ENCODE measurements around the gene SERPINE3.

SERPINE3 gene

DNA sequence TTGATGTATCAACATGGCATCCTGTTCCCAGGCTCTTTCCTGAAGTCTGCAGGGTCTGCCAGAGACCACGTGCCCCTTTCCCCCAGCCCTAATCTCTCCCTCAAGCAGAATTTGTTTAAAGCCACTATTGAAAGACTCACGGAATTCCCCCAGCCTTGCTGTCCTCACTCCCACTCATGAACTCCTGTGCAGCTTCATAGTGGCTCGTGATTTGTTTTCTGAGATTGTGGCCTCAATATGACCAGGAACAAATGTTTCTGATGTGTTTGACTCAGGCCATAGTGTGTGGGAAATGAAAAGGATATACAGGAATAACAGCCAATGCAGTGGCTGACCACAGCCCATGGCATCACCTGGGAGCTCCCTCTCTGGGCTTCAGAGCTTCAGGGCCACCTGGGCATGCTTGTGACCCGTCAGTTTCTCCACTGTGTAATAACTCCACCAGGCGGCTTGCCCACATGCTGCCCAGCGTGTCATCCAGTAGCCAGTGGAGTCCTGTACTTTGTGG, 8.1 kb upstream of the SERPINE3 start:
- Histone ChIP-seq H4K20me1 (ENCODE audit: insufficient read depth, low read length) (no peaks in the 10 kb centered on the region), H3K9me3 (replicated peaks; ENCODE audit: insufficient read depth, low read length) (no peaks in the 10 kb centered on the region), H3K27ac (ENCODE audit: low read length) (no peak overlapping the region), H3K9me2 (replicated peaks; ENCODE audit: insufficient read depth, low read length) (no peaks in the 10 kb centered on the region), H3K36me3 (replicated peaks; ENCODE audit: insufficient read depth, low read length) (no peaks in the 10 kb centered on the region), H2AFZ (ENCODE audit: low read length) (no peak overlapping the region), H3K4me2 (ENCODE audit: low read depth, low read length) (no peak overlapping the region), H3K79me2 (ENCODE audit: low read length) (no peaks in the 10 kb centered on the region), H3K4me3 (ENCODE audit: low read length) (no peak overlapping the region), H3F3A (ENCODE audit: insufficient read depth, low read length) (no peaks in the 10 kb centered on the region), H3K27me3 (replicated peaks; ENCODE audit: insufficient read depth, low read length) (no peaks in the 10 kb centered on the region), H3K4me1 (ENCODE audit: low read length) (peaks cover 9% of the 10 kb centered on the region), H3K9ac (ENCODE audit: low read length) (no peak overlapping the region)
- TF ChIP-seq, protein P1, sequence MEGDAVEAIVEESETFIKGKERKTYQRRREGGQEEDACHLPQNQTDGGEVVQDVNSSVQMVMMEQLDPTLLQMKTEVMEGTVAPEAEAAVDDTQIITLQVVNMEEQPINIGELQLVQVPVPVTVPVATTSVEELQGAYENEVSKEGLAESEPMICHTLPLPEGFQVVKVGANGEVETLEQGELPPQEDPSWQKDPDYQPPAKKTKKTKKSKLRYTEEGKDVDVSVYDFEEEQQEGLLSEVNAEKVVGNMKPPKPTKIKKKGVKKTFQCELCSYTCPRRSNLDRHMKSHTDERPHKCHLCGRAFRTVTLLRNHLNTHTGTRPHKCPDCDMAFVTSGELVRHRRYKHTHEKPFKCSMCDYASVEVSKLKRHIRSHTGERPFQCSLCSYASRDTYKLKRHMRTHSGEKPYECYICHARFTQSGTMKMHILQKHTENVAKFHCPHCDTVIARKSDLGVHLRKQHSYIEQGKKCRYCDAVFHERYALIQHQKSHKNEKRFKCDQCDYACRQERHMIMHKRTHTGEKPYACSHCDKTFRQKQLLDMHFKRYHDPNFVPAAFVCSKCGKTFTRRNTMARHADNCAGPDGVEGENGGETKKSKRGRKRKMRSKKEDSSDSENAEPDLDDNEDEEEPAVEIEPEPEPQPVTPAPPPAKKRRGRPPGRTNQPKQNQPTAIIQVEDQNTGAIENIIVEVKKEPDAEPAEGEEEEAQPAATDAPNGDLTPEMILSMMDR (IDR thresholded peaks at IDR 0.05; ENCODE audit: low read length): no peak
- TF ChIP-seq EZH2 (optimal IDR thresholded peaks at IDR 0.05; ENCODE audit: low read depth, low read length): no peak
- no peak for TF ChIP-seq EZH2phosphoT487 (IDR thresholded peaks at IDR 0.05; ENCODE audit: low read length)
- no peak for DNase-seq

GRCh38 chr13:51332566-51333361, 6.7 kb upstream of the SERPINE3 start:
- Histone ChIP-seq H4K20me1 (ENCODE audit: insufficient read depth, low read length) (no peaks in the 10 kb centered on the region), H3K9me3 (replicated peaks; ENCODE audit: insufficient read depth, low read length) (no peaks in the 10 kb centered on the region), H3K36me3 (replicated peaks; ENCODE audit: insufficient read depth, low read length) (no peaks in the 10 kb centered on the region), H3K4me2 (ENCODE audit: low read depth, low read length) (no peak overlapping the region), H3K4me3 (ENCODE audit: low read length) (no peak overlapping the region), H3K4me1 (ENCODE audit: low read length) (peaks cover 9% of the 10 kb centered on the region), H3K27ac (ENCODE audit: low read length) (no peak overlapping the region), H3K79me2 (ENCODE audit: low read length) (no peaks in the 10 kb centered on the region), H3F3A (ENCODE audit: insufficient read depth, low read length) (no peaks in the 10 kb centered on the region), H3K27me3 (replicated peaks; ENCODE audit: insufficient read depth, low read length) (no peaks in the 10 kb centered on the region), H2AFZ (ENCODE audit: low read length) (no peak overlapping the region), H3K9me2 (replicated peaks; ENCODE audit: insufficient read depth, low read length) (no peaks in the 10 kb centered on the region), H3K9ac (ENCODE audit: low read length) (no peak overlapping the region)
- no peak for DNase-seq
- TF ChIP-seq, protein P1 (IDR thresholded peaks at IDR 0.05; ENCODE audit: low read length): no peak
- TF ChIP-seq EZH2 (optimal IDR thresholded peaks at IDR 0.05; ENCODE audit: low read depth, low read length) (no peak), EZH2phosphoT487 (IDR thresholded peaks at IDR 0.05; ENCODE audit: low read length) (no peak)

GRCh38 chr13:51333421-51333820, 6.1 kb upstream of the SERPINE3 start:
- Histone ChIP-seq H3K9me3 (replicated peaks; ENCODE audit: insufficient read depth, low read length) (no peaks in the 10 kb centered on the region), H3K27me3 (replicated peaks; ENCODE audit: insufficient read depth, low read length) (no peaks in the 10 kb centered on the region), H3K4me3 (ENCODE audit: low read length) (no peak overlapping the region), H3K79me2 (ENCODE audit: low read length) (no peaks in the 10 kb centered on the region), H3K27ac (ENCODE audit: low read length) (no peak overlapping the region), H3K4me1 (ENCODE audit: low read length) (peaks cover 9% of the 10 kb centered on the region), H3F3A (ENCODE audit: insufficient read depth, low read length) (no peaks in the 10 kb centered on the region), H3K4me2 (ENCODE audit: low read depth, low read length) (no peak overlapping the region), H3K9ac (ENCODE audit: low read length) (no peak overlapping the region), H4K20me1 (ENCODE audit: insufficient read depth, low read length) (no peaks in the 10 kb centered on the region), H2AFZ (ENCODE audit: low read length) (no peak overlapping the region), H3K9me2 (replicated peaks; ENCODE audit: insufficient read depth, low read length) (no peaks in the 10 kb centered on the region), H3K36me3 (replicated peaks; ENCODE audit: insufficient read depth, low read length) (no peaks in the 10 kb centered on the region)
- TF ChIP-seq, protein P1 (IDR thresholded peaks at IDR 0.05; ENCODE audit: low read length): no peak
- TF ChIP-seq EZH2phosphoT487 (IDR thresholded peaks at IDR 0.05; ENCODE audit: low read length): no peak
- TF ChIP-seq EZH2 (optimal IDR thresholded peaks at IDR 0.05; ENCODE audit: low read depth, low read length): no peak
- no peak for DNase-seq

Measured in MM.1S (cell line).